ENCODE measurements around the gene ZMIZ2. TPM values are rescaled to one million over a fixed set of nuclear protein-coding genes. Genes with fewer than 3 reads are reported as not detected.

The ZMIZ2 gene
- total RNA-seq, 2 donors from 2014 or later, result 43.3 to 48.1 TPM

- DNase-seq, result no peak
- intact Hi-C loops (cut with DNase I), result no loop called here
- ATAC-seq, result no peak
Measured at GRCh38 chr7:44819292-44819691, 70.6 kb downstream of the ZMIZ2 start.

Other genes with a start within 250 kb of the ZMIZ2 start
- under 1 TPM; 0.09 to 0.10 TPM for gene NPC1L1, start 207.5 kb upstream of the ZMIZ2 start, total RNA-seq
- gene DDX56, start 174.9 kb upstream of the ZMIZ2 start, total RNA-seq, result 10 to 100 TPM; 27.8 to 44.4 TPM
- gene TMED4, start 166.6 kb upstream of the ZMIZ2 start, total RNA-seq, result 10 to 100 TPM; 55.1 to 73.2 TPM
- gene OGDH, start 142.2 kb upstream of the ZMIZ2 start, total RNA-seq, result 100 to 1,000 TPM; 343 to 358 TPM
- 100 to 1,000 TPM; 637 to 672 TPM for gene PPIA, start 47.8 kb downstream of the ZMIZ2 start, total RNA-seq
- gene H2AZ2, start 99.2 kb downstream of the ZMIZ2 start, total RNA-seq, result 100 to 1,000 TPM; 191 to 205 TPM
- 10 to 100 TPM; 13.8 to 19.3 TPM for gene PURB, start 136.7 kb downstream of the ZMIZ2 start, total RNA-seq
- gene MYO1G, start 230.2 kb downstream of the ZMIZ2 start, total RNA-seq, result 1 to 10 TPM; 3.1 to 3.5 TPM